HG02642 (cell line): Measurements from ENCODE around the gene DRC1.

Experiments used
- ATAC-seq: cut with Tn5 transposase; IDR thresholded peaks from one replicate; pipeline ENCODE4 v1.9.1; 2021; ENCODE audit warnings: mild to moderate bottlenecking; ENCODE audit not compliant: unreplicated experiment, poor library complexity

The DRC1 gene

GRCh38 chr2:26442301-26442700 is 40.6 kb downstream of the DRC1 start:
- ATAC-seq, result no peak

GRCh38 chr2:26442707-26443106 is 41.0 kb downstream of the DRC1 start:
- no peak for ATAC-seq

GRCh38 chr2:26444236-26444635 is 42.5 kb downstream of the DRC1 start:
- no peak for ATAC-seq

GRCh38 chr2:26448651-26449050 is 46.9 kb downstream of the DRC1 start:
- no peak for ATAC-seq

- no peak for ATAC-seq
These were observed 47.7 kb downstream of the DRC1 start for GRCh38 chr2:26449278-26450030.

- no peak for ATAC-seq
These were observed 48.4 kb downstream of the DRC1 start for GRCh38 chr2:26450031-26450635.

GRCh38 chr2:26451700-26452099 is 50.0 kb downstream of the DRC1 start:
- ATAC-seq, result no peak

- no peak for ATAC-seq
These were observed 52.0 kb downstream of the DRC1 start for GRCh38 chr2:26453421-26454329.

GRCh38 chr2:26454561-26455001 is 52.9 kb downstream of the DRC1 start:
- ATAC-seq, result no peak

- no peak for ATAC-seq
These were observed 53.4 kb downstream of the DRC1 start for GRCh38 chr2:26455037-26455669.

- no peak for ATAC-seq
These were observed 54.1 kb downstream of the DRC1 start for GRCh38 chr2:26455670-26456439.

- ATAC-seq, result no peak
These were observed 54.9 kb downstream of the DRC1 start for GRCh38 chr2:26456440-26457250.

- ATAC-seq, result no peak
These were observed 55.5 kb downstream of the DRC1 start for GRCh38 chr2:26457251-26457666.

GRCh38 chr2:26457695-26458364 is 56.1 kb downstream of the DRC1 start:
- no peak for ATAC-seq

GRCh38 chr2:26458365-26459042 is 56.8 kb downstream of the DRC1 start:
- ATAC-seq, result no peak

- no peak for ATAC-seq
These were observed 58.4 kb downstream of the DRC1 start for GRCh38 chr2:26459991-26460612.

- ATAC-seq, result no peak
These were observed 58.9 kb downstream of the DRC1 start for GRCh38 chr2:26460613-26461031.
